Neural cell (in vitro differentiated cells): ENCODE measurements around the gene ARHGAP6. TPM values are rescaled to one million over a fixed set of nuclear protein-coding genes. Genes with fewer than 3 reads are reported as not detected.

Source experiments
- H2AFZ ChIP-seq: fragments of 200-600, 300-800 bp; sonication (generic), shearing (Covaris generic); 2 replicates; pipeline ENCODE4 v1.6.0; 2014; ENCODE audit warnings: low read depth, mild to moderate bottlenecking, antibody characterized with exemption, low read length, moderate library complexity
- H3F3A ChIP-seq: fragments of 200-600 bp; shearing (Covaris generic); 2 replicates; pipeline ENCODE4 v1.6.1; 2016; ENCODE audit warnings: mild to moderate bottlenecking, moderate library complexity, mixed read lengths, antibody characterized with exemption, low read length; ENCODE audit not compliant: insufficient read depth, poor library complexity, severe bottlenecking
- H3K27ac ChIP-seq: fragments of 200-600, 300-800 bp; sonication (generic), shearing (Covaris generic); 2 replicates; pipeline ENCODE4 v1.5.1; 2014; ENCODE audit warnings: mild to moderate bottlenecking, low read length, moderate library complexity
- H3K27me3 ChIP-seq: fragments of 300-800, 200-600 bp; sonication (generic), shearing (Covaris generic); 2 replicates; pipeline ENCODE4 v1.6.0; 2014; ENCODE audit warnings: mild to moderate bottlenecking, low read depth, low read length, moderate library complexity; ENCODE audit not compliant: insufficient read depth
- H3K36me3 ChIP-seq: fragments of 300-800, 200-600 bp; sonication (generic), shearing (Covaris generic); 2 replicates; pipeline ENCODE4 v1.5.1; 2014; ENCODE audit warnings: mild to moderate bottlenecking, antibody characterized with exemption, low read length, moderate library complexity; ENCODE audit not compliant: insufficient read depth
- H3K4me2 ChIP-seq: fragments of 300-800, 200-600 bp; sonication (generic), shearing (Covaris generic); 2 replicates; pipeline ENCODE4 v1.6.0; 2014; ENCODE audit warnings: mild to moderate bottlenecking, low read length
- H3K4me3 ChIP-seq: fragments of 300-800, 200-600 bp; sonication (generic), shearing (Covaris generic); 2 replicates; pipeline ENCODE4 v1.5.1; 2014; ENCODE audit warnings: mild to moderate bottlenecking, low read length, moderate library complexity
- H3K79me2 ChIP-seq: fragments of 200-600 bp; shearing (Covaris generic); replicated peaks from 2 replicates; pipeline ENCODE4 v1.6.0; 2014; ENCODE audit warnings: mild to moderate bottlenecking, low read length, moderate library complexity; ENCODE audit not compliant: insufficient read depth
- H3K9ac ChIP-seq: fragments of 300-800, 200-600 bp; sonication (generic), shearing (Covaris generic); 2 replicates; pipeline ENCODE4 v1.6.1; 2016; ENCODE audit warnings: mild to moderate bottlenecking, low read length, mixed read lengths
- H3K9me2 ChIP-seq: fragments of 200-600 bp; shearing (Covaris generic); 2 replicates; pipeline ENCODE4 v1.6.1; 2016; ENCODE audit warnings: mild to moderate bottlenecking, low read length, mixed read lengths; ENCODE audit not compliant: insufficient read depth
- H3K9me3 ChIP-seq: fragments of 200-600, 300-800 bp; sonication (generic), shearing (Covaris generic); 2 replicates; pipeline ENCODE4 v1.6.1; 2016; ENCODE audit warnings: mild to moderate bottlenecking, mixed run types, low read length, moderate library complexity, mixed read lengths
- H4K20me1 ChIP-seq: fragments of 200-600 bp; shearing (Covaris generic); 2 replicates; pipeline ENCODE4 v1.6.1; 2016; ENCODE audit warnings: mild to moderate bottlenecking, mixed run types; ENCODE audit not compliant: insufficient read depth
- EP300 ChIP-seq: fragments of 450-650 bp; conservative IDR thresholded peaks from 2 replicates; pipeline ENCODE4 v1.6.1; 2014; ENCODE audit warnings: antibody characterized with exemption, mild to moderate bottlenecking, moderate library complexity; ENCODE audit not compliant: poor library complexity, severe bottlenecking
- EZH2 ChIP-seq: fragments of 200-600, 300-800 bp; shearing (Covaris generic), sonication (generic); IDR thresholded peaks from 2 replicates; pipeline ENCODE4 v1.6.1; 2014; ENCODE audit warnings: antibody characterized with exemption, low read length, borderline replicate concordance, mild to moderate bottlenecking; ENCODE audit not compliant: insufficient read depth, poor library complexity, severe bottlenecking
- MXI1 ChIP-seq: fragments of 450-650 bp; conservative IDR thresholded peaks from 2 replicates; pipeline ENCODE4 v1.6.1; 2014; ENCODE audit warnings: antibody characterized with exemption, mild to moderate bottlenecking; ENCODE audit not compliant: poor library complexity, severe bottlenecking
- POLR2AphosphoS5 ChIP-seq: IDR thresholded peaks from 2 replicates; pipeline ENCODE4 v1.6.1; 2012
- RAD21 ChIP-seq: fragments of 450-650 bp; conservative IDR thresholded peaks from 2 replicates; pipeline ENCODE4 v1.6.1; 2014; ENCODE audit warnings: antibody characterized with exemption, mild to moderate bottlenecking, moderate library complexity
- SMC3 ChIP-seq: fragments of 450-650 bp; conservative IDR thresholded peaks from 2 replicates; pipeline ENCODE4 v1.6.1; 2014; ENCODE audit warnings: antibody characterized with exemption, mild to moderate bottlenecking, moderate library complexity; ENCODE audit not compliant: poor library complexity
- TAF1 ChIP-seq: IDR thresholded peaks from 2 replicates; pipeline ENCODE4 v1.6.1; 2012; ENCODE audit warnings: low read depth
- polyA plus RNA-seq: library from polyadenylated mRNA; depleted of rRNA; stranded (reverse); fragments of >200 nt; gene quantifications from 2 replicates; pipeline ENCODE4 v1.2.3, GENCODE V29; 2014
- TF ChIP-seq, protein P1 (sequence below): fragments of 450-650 bp; IDR thresholded peaks from 2 replicates; pipeline ENCODE4 v1.5.1; 2014; ENCODE audit warnings: antibody characterized with exemption, mild to moderate bottlenecking, moderate library complexity; ENCODE audit not compliant: poor library complexity, severe bottlenecking
- TF ChIP-seq, protein P2 (sequence below): IDR thresholded peaks from 2 replicates; pipeline ENCODE4 v1.6.1; 2012; ENCODE audit warnings: borderline replicate concordance

Gene ARHGAP6
- polyA plus RNA-seq, 1 donor from 2014 or later, result 0.40 TPM

DNA sequence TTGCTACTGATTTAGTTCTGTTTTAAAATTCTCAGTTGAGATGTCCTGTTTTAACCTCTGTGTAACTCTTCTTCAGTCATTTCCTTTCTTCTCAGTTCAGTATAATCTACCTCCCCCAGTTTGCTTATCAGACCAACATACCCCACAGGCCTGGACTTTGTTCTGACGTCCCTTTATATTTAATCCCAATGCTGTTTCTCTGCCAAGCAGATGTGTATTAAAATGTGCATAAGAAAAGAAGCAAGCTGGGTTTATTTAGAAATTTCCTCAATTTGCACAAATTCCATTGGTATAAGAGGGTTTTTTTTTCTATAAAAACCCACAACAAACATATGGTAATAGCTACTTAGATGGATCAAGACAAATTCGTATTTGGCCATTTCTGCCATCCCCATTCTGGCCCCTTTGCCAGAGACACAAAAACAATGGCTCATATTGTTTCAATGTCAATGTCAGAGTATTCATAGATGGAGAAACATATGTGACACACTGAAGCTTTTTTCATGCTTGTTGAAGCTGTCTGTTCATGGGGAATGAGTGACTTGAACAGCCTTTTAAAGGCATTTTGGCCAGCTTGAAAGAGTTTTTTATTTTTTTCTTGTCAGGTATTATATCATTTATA, 530.0 kb downstream of the ARHGAP6 start:
- Histone ChIP-seq H3K9ac (no peak overlapping the region), H2AFZ (no peak overlapping the region), H3F3A (no peaks in the 10 kb centered on the region), H3K9me3 (no peaks in the 10 kb centered on the region), H3K36me3 (no peaks in the 10 kb centered on the region), H3K27ac (no peak overlapping the region), H3K79me2 (no peaks in the 10 kb centered on the region), H3K4me2 (no peak overlapping the region), H3K27me3 (no peaks in the 10 kb centered on the region), H4K20me1 (no peaks in the 10 kb centered on the region), H3K9me2 (no peaks in the 10 kb centered on the region), H3K4me3 (no peak overlapping the region)
- TF ChIP-seq TAF1, result no peak
- TF ChIP-seq EZH2, result no peak
- TF ChIP-seq, protein P1, sequence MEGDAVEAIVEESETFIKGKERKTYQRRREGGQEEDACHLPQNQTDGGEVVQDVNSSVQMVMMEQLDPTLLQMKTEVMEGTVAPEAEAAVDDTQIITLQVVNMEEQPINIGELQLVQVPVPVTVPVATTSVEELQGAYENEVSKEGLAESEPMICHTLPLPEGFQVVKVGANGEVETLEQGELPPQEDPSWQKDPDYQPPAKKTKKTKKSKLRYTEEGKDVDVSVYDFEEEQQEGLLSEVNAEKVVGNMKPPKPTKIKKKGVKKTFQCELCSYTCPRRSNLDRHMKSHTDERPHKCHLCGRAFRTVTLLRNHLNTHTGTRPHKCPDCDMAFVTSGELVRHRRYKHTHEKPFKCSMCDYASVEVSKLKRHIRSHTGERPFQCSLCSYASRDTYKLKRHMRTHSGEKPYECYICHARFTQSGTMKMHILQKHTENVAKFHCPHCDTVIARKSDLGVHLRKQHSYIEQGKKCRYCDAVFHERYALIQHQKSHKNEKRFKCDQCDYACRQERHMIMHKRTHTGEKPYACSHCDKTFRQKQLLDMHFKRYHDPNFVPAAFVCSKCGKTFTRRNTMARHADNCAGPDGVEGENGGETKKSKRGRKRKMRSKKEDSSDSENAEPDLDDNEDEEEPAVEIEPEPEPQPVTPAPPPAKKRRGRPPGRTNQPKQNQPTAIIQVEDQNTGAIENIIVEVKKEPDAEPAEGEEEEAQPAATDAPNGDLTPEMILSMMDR, result no peak
- TF ChIP-seq, protein P2, sequence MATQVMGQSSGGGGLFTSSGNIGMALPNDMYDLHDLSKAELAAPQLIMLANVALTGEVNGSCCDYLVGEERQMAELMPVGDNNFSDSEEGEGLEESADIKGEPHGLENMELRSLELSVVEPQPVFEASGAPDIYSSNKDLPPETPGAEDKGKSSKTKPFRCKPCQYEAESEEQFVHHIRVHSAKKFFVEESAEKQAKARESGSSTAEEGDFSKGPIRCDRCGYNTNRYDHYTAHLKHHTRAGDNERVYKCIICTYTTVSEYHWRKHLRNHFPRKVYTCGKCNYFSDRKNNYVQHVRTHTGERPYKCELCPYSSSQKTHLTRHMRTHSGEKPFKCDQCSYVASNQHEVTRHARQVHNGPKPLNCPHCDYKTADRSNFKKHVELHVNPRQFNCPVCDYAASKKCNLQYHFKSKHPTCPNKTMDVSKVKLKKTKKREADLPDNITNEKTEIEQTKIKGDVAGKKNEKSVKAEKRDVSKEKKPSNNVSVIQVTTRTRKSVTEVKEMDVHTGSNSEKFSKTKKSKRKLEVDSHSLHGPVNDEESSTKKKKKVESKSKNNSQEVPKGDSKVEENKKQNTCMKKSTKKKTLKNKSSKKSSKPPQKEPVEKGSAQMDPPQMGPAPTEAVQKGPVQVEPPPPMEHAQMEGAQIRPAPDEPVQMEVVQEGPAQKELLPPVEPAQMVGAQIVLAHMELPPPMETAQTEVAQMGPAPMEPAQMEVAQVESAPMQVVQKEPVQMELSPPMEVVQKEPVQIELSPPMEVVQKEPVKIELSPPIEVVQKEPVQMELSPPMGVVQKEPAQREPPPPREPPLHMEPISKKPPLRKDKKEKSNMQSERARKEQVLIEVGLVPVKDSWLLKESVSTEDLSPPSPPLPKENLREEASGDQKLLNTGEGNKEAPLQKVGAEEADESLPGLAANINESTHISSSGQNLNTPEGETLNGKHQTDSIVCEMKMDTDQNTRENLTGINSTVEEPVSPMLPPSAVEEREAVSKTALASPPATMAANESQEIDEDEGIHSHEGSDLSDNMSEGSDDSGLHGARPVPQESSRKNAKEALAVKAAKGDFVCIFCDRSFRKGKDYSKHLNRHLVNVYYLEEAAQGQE, result no peak
- TF ChIP-seq EP300, result no peak
- TF ChIP-seq SMC3, result no peak
- no peak for TF ChIP-seq MXI1
- TF ChIP-seq POLR2AphosphoS5, result no peak
- TF ChIP-seq RAD21, result no peak

DNA sequence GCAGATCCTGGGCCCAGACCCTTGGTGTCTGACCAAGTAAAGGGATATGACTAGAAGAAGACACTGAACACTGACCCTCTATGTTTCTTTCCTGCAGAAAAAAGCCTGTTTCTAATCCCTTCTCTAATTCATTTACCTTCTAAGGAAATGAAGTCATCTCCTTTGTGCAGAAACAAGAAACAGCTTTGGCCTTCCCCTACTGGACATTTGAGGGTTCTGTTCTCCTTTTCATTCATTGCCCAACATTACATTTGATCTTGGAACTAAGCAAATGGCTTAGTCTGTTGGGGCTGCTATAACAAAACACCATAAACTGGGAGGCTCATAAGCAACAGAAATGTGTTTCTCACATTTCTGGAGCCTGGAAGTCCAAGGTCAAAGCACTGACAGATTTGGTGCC, 534.6 kb downstream of the ARHGAP6 start:
- H2AFZ ChIP-seq, result no peak overlapping the region
- no peaks in the 10 kb centered on the region for H4K20me1 ChIP-seq
- H3K79me2 ChIP-seq, result no peaks in the 10 kb centered on the region
- no peaks in the 10 kb centered on the region for H3K9me2 ChIP-seq
- no peak overlapping the region for H3K4me3 ChIP-seq
- H3K4me2 ChIP-seq, result no peak overlapping the region
- H3F3A ChIP-seq, result no peaks in the 10 kb centered on the region
- H3K27ac ChIP-seq, result no peak overlapping the region
- H3K27me3 ChIP-seq, result no peaks in the 10 kb centered on the region
- H3K9ac ChIP-seq, result no peak overlapping the region
- no peaks in the 10 kb centered on the region for H3K9me3 ChIP-seq
- H3K36me3 ChIP-seq, result no peaks in the 10 kb centered on the region
- no peak for TF ChIP-seq EP300
- TF ChIP-seq, protein P2, result no peak
- TF ChIP-seq SMC3, result no peak
- TF ChIP-seq EZH2, result no peak
- no peak for TF ChIP-seq TAF1
- TF ChIP-seq RAD21, result no peak
- no peak for TF ChIP-seq MXI1
